ENCODE data around the gene SCUBE1. TPM values are rescaled to one million over a fixed set of nuclear protein-coding genes. Genes with fewer than 3 reads are reported as not detected.

Gene SCUBE1
- total and polyA plus RNA-seq, 2 experiments from 2014 or later = 2.1 to 2.2 TPM

- Histone ChIP-seq H4K20me1 (ENCODE audit: insufficient read depth, poor library complexity, severe bottlenecking) (no peaks in the 10 kb centered on the region), H3K4me1 (ENCODE audit: insufficient read depth) (no peaks in the 10 kb centered on the region), H3K9me2 (replicated peaks; ENCODE audit: insufficient read depth) (no peaks in the 10 kb centered on the region), H3K9me3 (ENCODE audit: low read depth) (no peaks in the 10 kb centered on the region), H3K4me3 (no peak overlapping the region), H3K79me2 (no peaks in the 10 kb centered on the region), H3K27me3 (no peaks in the 10 kb centered on the region), H2AFZ (no peak overlapping the region), H3K27ac (no peak overlapping the region), H3K4me2 (no peak overlapping the region), H3K36me3 (replicated peaks; ENCODE audit: insufficient read depth, low read depth) (no peaks in the 10 kb centered on the region)
- no peak for DNase-seq (ENCODE audit: low spot score)
- WGBS (ENCODE audit: low lambda C conversion rate, missing lambda C conversion rate) = 95% methylated on average over 20 of the region's 24 CpGs
- TF ChIP-seq, protein P1, sequence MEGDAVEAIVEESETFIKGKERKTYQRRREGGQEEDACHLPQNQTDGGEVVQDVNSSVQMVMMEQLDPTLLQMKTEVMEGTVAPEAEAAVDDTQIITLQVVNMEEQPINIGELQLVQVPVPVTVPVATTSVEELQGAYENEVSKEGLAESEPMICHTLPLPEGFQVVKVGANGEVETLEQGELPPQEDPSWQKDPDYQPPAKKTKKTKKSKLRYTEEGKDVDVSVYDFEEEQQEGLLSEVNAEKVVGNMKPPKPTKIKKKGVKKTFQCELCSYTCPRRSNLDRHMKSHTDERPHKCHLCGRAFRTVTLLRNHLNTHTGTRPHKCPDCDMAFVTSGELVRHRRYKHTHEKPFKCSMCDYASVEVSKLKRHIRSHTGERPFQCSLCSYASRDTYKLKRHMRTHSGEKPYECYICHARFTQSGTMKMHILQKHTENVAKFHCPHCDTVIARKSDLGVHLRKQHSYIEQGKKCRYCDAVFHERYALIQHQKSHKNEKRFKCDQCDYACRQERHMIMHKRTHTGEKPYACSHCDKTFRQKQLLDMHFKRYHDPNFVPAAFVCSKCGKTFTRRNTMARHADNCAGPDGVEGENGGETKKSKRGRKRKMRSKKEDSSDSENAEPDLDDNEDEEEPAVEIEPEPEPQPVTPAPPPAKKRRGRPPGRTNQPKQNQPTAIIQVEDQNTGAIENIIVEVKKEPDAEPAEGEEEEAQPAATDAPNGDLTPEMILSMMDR (IDR thresholded peaks at IDR 0.05; ENCODE audit: poor library complexity) = no peak
- TF ChIP-seq EZH2phosphoT487 (IDR thresholded peaks at IDR 0.05; ENCODE audit: low read depth, severe bottlenecking, unreplicated experiment) = no peak
- TF ChIP-seq EZH2 (IDR thresholded peaks at IDR 0.05; ENCODE audit: borderline replicate concordance) = no peak
Measured at GRCh38 chr22:43162412-43163150, 180.6 kb downstream of the SCUBE1 start.

DNA sequence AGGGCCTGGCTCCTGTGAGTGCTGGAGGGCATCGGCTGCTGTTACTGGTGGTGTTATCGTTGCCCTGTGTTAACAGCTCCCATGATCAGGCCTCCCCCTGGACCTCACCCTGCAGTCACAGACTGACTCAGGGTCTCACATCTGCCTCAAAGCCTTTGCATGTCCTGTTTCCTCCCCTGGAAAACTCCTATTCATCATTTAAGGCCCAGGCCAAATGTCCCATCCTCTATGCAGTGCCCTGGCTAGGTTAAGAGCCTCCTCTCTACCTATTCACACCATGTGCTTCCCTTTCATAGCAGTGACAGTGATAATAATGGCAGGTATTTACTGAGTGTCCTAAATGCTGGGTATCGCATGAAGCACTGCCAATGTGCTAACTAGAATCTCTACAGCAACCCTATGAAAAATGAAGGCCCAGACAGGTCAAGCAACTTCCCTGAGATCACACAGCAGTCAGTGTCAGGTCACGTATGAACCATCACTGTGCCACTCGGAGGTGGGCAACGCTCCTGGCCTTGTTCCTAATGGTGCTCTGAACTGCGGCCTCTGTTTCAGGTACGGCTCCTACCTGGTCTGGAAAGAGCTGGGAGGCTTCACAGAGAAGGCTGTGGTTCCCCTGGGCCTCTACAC, 182.6 kb downstream of the SCUBE1 start:
- no peaks in the 10 kb centered on the region for H4K20me1 ChIP-seq (ENCODE audit: insufficient read depth, poor library complexity, severe bottlenecking)
- no peaks in the 10 kb centered on the region for H3K9me2 ChIP-seq (replicated peaks; ENCODE audit: insufficient read depth)
- no peak overlapping the region for H2AFZ ChIP-seq
- H3K36me3 ChIP-seq (replicated peaks; ENCODE audit: insufficient read depth, low read depth) = no peaks in the 10 kb centered on the region
- no peaks in the 10 kb centered on the region for H3K4me1 ChIP-seq (ENCODE audit: insufficient read depth)
- no peak overlapping the region for H3K27ac ChIP-seq
- WGBS (ENCODE audit: low lambda C conversion rate, missing lambda C conversion rate) = 96% methylated on average over 8 of the region's 8 CpGs
- no peaks in the 10 kb centered on the region for H3K79me2 ChIP-seq
- H3K27me3 ChIP-seq = no peaks in the 10 kb centered on the region
- no peak for TF ChIP-seq EZH2 (IDR thresholded peaks at IDR 0.05; ENCODE audit: borderline replicate concordance)
- TF ChIP-seq, protein P1 (IDR thresholded peaks at IDR 0.05; ENCODE audit: poor library complexity) = no peak
- TF ChIP-seq EZH2phosphoT487 (IDR thresholded peaks at IDR 0.05; ENCODE audit: low read depth, severe bottlenecking, unreplicated experiment) = no peak
- H3K4me3 ChIP-seq = no peak overlapping the region
- DNase-seq (ENCODE audit: low spot score) = no peak
- H3K4me2 ChIP-seq = no peak overlapping the region
- no peaks in the 10 kb centered on the region for H3K9me3 ChIP-seq (ENCODE audit: low read depth)

GRCh38 chr22:43159484-43160178, 183.5 kb downstream of the SCUBE1 start:
- H4K20me1 ChIP-seq (ENCODE audit: insufficient read depth, poor library complexity, severe bottlenecking) = no peaks in the 10 kb centered on the region
- no peak overlapping the region for H3K27ac ChIP-seq

More at GRCh38 chr22:43159484-43160178, 183.5 kb downstream of the SCUBE1 start:
- no peak overlapping the region for H2AFZ ChIP-seq
- no peak for DNase-seq (ENCODE audit: low spot score)
- no peak for TF ChIP-seq EZH2 (IDR thresholded peaks at IDR 0.05; ENCODE audit: borderline replicate concordance)
- no peak for TF ChIP-seq EZH2phosphoT487 (IDR thresholded peaks at IDR 0.05; ENCODE audit: low read depth, severe bottlenecking, unreplicated experiment)
- TF ChIP-seq, protein P1 (IDR thresholded peaks at IDR 0.05; ENCODE audit: poor library complexity) = no peak
- H3K79me2 ChIP-seq = no peaks in the 10 kb centered on the region
- H3K4me1 ChIP-seq (ENCODE audit: insufficient read depth) = no peaks in the 10 kb centered on the region
- H3K9me2 ChIP-seq (replicated peaks; ENCODE audit: insufficient read depth) = no peaks in the 10 kb centered on the region
- H3K4me2 ChIP-seq = no peak overlapping the region
- H3K4me3 ChIP-seq = no peak overlapping the region
- H3K9me3 ChIP-seq (ENCODE audit: low read depth) = no peaks in the 10 kb centered on the region
- H3K27me3 ChIP-seq = no peaks in the 10 kb centered on the region
- no peaks in the 10 kb centered on the region for H3K36me3 ChIP-seq (replicated peaks; ENCODE audit: insufficient read depth, low read depth)
- WGBS (ENCODE audit: low lambda C conversion rate, missing lambda C conversion rate) = 80% methylated on average over 17 of the region's 18 CpGs
